ENCODE data around the gene CITED1. TPM values are rescaled to one million over a fixed set of nuclear protein-coding genes. Genes with fewer than 3 reads are reported as not detected.

The CITED1 gene, protein sequence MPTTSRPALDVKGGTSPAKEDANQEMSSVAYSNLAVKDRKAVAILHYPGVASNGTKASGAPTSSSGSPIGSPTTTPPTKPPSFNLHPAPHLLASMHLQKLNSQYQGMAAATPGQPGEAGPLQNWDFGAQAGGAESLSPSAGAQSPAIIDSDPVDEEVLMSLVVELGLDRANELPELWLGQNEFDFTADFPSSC
- total RNA-seq (2021; ENCODE audit: unreplicated experiment), result 0.36 TPM
- polyA plus RNA-seq (2012; ENCODE audit: insufficient read length), result 0.75 TPM
- percentile 17 among the genes with signal in this experiment for Bru-seq, nascent RNA
- BruChase-seq, experiment 1, labeled RNA remaining after a 2-hour chase, result not detected
- percentile 25 among the genes with signal in this experiment for BruChase-seq, experiment 2, labeled RNA remaining after a 6-hour chase
- long read RNA-seq, result 0 reads

DNA sequence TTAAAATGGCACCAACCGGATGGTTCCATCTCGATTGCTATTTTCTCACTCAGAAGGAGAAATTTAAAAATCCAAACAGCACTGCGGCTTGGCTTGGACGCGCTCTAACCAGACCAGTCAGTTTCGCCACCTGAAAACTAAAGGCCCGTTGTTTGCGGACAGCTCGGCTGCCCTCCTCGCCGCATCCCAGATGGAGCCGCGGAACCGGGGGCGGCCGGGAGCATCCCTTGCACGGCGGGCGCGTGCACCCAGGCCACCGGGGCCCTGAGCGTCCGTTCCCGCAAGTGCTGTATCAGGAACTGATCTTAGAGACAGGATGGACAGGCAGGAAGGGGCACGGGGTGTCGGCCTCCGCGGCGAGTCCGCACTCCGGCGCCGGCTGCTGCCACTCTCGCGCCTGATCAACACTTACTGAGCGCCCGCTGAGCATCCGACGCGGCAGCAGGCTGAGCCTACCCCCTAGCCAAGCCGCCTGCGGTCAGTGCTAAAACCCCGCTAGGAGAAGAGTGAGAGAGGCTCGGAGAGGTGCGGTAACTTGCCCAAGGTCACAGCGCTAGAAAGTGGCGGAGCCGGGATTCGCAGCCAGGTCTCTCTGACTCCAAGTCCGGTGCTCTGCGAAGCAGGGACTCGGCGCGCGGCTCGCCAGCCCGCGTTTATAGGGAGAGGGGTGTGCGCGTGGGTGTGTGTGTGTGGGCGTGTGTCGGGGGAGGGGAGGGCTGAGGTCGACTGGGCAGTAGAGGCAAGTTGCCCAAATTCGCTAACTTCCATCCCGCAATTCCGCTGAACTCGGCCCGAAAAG, at the start of gene CITED1:
Gene CITED1, minus strand, starts transcription at position 629 of the 799 bp plus-strand sequence. CDS start 3,045 bp downstream, outside the sequence.
- DNase-seq (ENCODE audit: low read depth, low spot score) (no peak), ATAC-seq (peak; percentile 34)
- no peaks in the 10 kb centered on the region for H3K9me3 ChIP-seq (ENCODE audit: control insufficient read depth, insufficient read depth, low read depth, low read length)
- TF ChIP-seq POLR2AphosphoS5 (IDR thresholded peaks at IDR 0.05; ENCODE audit: low read depth, low read length), result no peak
- TF ChIP-seq, protein P1, sequence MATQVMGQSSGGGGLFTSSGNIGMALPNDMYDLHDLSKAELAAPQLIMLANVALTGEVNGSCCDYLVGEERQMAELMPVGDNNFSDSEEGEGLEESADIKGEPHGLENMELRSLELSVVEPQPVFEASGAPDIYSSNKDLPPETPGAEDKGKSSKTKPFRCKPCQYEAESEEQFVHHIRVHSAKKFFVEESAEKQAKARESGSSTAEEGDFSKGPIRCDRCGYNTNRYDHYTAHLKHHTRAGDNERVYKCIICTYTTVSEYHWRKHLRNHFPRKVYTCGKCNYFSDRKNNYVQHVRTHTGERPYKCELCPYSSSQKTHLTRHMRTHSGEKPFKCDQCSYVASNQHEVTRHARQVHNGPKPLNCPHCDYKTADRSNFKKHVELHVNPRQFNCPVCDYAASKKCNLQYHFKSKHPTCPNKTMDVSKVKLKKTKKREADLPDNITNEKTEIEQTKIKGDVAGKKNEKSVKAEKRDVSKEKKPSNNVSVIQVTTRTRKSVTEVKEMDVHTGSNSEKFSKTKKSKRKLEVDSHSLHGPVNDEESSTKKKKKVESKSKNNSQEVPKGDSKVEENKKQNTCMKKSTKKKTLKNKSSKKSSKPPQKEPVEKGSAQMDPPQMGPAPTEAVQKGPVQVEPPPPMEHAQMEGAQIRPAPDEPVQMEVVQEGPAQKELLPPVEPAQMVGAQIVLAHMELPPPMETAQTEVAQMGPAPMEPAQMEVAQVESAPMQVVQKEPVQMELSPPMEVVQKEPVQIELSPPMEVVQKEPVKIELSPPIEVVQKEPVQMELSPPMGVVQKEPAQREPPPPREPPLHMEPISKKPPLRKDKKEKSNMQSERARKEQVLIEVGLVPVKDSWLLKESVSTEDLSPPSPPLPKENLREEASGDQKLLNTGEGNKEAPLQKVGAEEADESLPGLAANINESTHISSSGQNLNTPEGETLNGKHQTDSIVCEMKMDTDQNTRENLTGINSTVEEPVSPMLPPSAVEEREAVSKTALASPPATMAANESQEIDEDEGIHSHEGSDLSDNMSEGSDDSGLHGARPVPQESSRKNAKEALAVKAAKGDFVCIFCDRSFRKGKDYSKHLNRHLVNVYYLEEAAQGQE (IDR thresholded peaks at IDR 0.05; ENCODE audit: insufficient read depth in 1 of 2, low read depth in 2 of 2, low read length in 1 of 2), result no peak
- intact Hi-C loops (cut with micrococcal nuclease; ENCODE audit: unreplicated experiment), result no loop called here
- H3K4me1 ChIP-seq (ENCODE audit: control insufficient read depth, insufficient read depth, low read length), result peaks cover 4% of the 10 kb centered on the region
- ChIA-PET CTCF (interaction anchor here (0.6 kb wide), 2 partner anchors 124 to 174 kb away, joined by 3 to 4 read pairs; partner anchors contain the start of gene RTL5), POLR2A (no interaction called here)
- no TSS peak for BruUV-seq (replicated peaks)
- no peaks in the 10 kb centered on the region; the same call in 1 of the 2 replicates for H3K27me3 ChIP-seq (ENCODE audit: control insufficient read depth, insufficient read depth, low read length)
- in situ Hi-C loops (cut with HindIII; ENCODE audit: low pct_unique_long_range_greater_than_20kb, low sequenced_read_pairs), result no loop called here
- no peaks in the 10 kb centered on the region for H3K36me3 ChIP-seq (ENCODE audit: control insufficient read depth, insufficient read depth, low read length)
- H3K27ac ChIP-seq (ENCODE audit: low read length), result no peak within 1 kb of the TSS
- peak within 1 kb of the TSS; percentile 44 to 62 for H3K4me3 ChIP-seq (ENCODE audit: low read depth in 2 of 2, low read length in 2 of 2)

DNA sequence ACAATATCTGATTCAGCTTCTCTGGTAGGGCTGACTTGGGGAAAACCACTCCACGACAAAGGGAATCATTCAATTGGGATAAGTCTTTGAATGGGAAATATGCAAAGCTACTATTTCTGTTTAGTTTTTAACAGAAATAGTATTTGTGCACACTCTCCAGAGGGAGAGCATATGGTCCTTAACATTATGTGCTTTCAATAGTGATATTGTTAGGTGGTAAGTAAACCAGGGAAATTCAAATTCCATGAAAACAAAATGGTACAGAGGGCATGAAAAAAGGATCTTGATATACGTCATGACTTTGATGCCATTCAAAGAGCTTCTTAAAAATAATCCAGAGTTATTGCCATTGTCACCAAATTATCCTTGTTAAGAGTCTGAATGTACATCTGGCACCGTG, 47.1 kb upstream of the CITED1 start:
- POLR2A ChIA-PET, result no interaction called here
- ATAC-seq (no peak), DNase-seq (ENCODE audit: low read depth, low spot score) (no peak)
- H3K4me3 ChIP-seq (ENCODE audit: low read depth in 2 of 2, low read length in 2 of 2), result no peak overlapping the region
- H3K27ac ChIP-seq (ENCODE audit: low read length), result no peak overlapping the region
- CTCF ChIA-PET, result no interaction called here
- H3K27me3 ChIP-seq (ENCODE audit: control insufficient read depth, insufficient read depth, low read length), result no peaks in the 10 kb centered on the region
- intact Hi-C loops (cut with micrococcal nuclease; ENCODE audit: unreplicated experiment) (no loop called here), in situ Hi-C loops (cut with HindIII; ENCODE audit: low pct_unique_long_range_greater_than_20kb, low sequenced_read_pairs) (no loop called here)
- TF ChIP-seq CTCF (IDR thresholded peaks at IDR 0.05), result no peak
- TF ChIP-seq, protein P1 (IDR thresholded peaks at IDR 0.05; ENCODE audit: insufficient read depth in 1 of 2, low read depth in 2 of 2, low read length in 1 of 2), result no peak
- TF ChIP-seq POLR2AphosphoS5 (IDR thresholded peaks at IDR 0.05; ENCODE audit: low read depth, low read length), result no peak
- TF ChIP-seq TCF7L2 (IDR thresholded peaks at IDR 0.05; ENCODE audit: low read depth, low read length), result no peak
- TF ChIP-seq SIN3A (IDR thresholded peaks at IDR 0.05; ENCODE audit: borderline replicate concordance, insufficient read depth, low read depth, low read length), result no peak
- no peaks in the 10 kb centered on the region for H3K4me1 ChIP-seq (ENCODE audit: control insufficient read depth, insufficient read depth, low read length)
- BruUV-seq (replicated peaks), result no TSS peak
- H3K36me3 ChIP-seq (ENCODE audit: control insufficient read depth, insufficient read depth, low read length), result no peaks in the 10 kb centered on the region
- no peaks in the 10 kb centered on the region for H3K9me3 ChIP-seq (ENCODE audit: control insufficient read depth, insufficient read depth, low read depth, low read length)
